HG02642 (cell line): ENCODE data around the gene ACP3.
"Not testable (repeated sequence)": the region's sequence is repeated elsewhere in the genome, so short reads cannot be mapped to it uniquely, and the experiment has no call there.

ENCODE experiments used
- ATAC-seq: cut with Tn5 transposase; IDR thresholded peaks from one replicate; pipeline ENCODE4 v1.9.1; 2021; ENCODE audit warnings: mild to moderate bottlenecking; ENCODE audit not compliant: unreplicated experiment, poor library complexity

The ACP3 gene, protein sequence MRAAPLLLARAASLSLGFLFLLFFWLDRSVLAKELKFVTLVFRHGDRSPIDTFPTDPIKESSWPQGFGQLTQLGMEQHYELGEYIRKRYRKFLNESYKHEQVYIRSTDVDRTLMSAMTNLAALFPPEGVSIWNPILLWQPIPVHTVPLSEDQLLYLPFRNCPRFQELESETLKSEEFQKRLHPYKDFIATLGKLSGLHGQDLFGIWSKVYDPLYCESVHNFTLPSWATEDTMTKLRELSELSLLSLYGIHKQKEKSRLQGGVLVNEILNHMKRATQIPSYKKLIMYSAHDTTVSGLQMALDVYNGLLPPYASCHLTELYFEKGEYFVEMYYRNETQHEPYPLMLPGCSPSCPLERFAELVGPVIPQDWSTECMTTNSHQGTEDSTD

DNA sequence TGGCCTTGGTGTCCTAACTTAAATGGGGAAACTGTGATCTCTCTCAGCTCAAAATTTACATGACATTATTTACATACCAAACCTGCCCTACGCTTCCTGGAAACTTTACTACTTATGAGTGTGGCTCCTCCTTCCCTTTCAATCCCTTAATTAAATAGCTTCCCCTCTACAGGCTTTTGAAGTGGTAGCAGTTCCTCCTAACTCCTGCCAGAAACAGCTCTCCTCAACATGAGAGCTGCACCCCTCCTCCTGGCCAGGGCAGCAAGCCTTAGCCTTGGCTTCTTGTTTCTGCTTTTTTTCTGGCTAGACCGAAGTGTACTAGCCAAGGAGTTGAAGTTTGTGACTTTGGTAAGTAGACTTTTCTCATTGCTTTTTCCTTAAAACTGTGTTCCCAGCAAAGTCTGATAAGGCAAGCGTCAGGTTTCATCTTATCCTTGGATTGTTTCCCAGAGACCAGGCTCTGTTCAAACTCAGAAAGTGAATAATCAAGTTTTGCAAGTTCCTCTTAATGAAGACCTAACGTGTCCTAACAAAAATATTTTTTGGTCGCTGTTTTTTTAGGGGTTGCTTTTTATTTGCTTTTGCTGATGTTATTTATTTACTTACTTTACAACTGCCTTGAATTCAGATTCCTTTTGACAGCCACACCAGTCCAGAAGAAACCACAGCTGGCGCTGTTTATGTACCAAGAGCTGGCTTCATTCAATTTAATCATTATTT, at the start of gene ACP3:
Gene ACP3 (plus strand): TSS at position 179 of the 720 bp plus-strand sequence. CDS start 50 bp downstream, at position 229.
- ATAC-seq, result no peak

DNA sequence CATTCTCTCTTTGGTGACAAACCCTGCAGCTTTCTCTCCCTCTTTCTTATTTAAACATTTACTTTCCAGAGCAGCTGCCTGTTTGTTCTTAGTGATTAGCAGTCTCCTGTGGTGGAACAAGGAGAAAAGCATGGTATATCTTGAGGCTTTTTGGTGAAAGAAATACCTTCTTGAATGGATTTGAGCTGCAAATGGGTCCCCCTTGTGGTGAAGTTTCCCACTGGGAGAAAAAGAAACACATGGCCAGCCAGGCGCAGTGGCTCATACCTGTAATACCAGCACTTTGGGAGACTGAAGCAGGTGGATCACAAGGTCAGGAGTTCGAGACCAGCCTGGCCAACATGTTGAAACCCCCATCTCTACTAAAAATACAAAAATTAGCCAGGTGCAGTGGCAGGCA, 48.3 kb upstream of the ACP3 start:
- ATAC-seq, result no peak

DNA sequence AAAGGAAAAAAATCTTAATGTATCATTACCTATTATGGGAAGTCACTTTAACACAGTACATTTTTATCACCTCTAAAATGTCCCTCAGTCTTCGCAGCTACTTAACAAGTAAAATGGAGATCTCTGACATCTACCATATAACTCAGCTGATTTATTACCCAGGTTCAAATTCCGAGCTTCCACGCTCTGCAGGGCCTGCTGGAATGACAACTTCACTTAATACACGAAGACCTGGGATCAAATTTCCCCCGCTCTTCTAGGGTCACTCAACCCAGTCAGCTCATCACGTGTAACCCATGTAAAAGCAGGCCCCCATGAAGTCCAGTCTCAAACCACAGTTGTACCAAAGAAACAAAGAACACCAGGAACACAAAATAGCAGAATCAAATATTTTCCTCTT, 44.2 kb upstream of the ACP3 start:
- no peak for ATAC-seq

DNA sequence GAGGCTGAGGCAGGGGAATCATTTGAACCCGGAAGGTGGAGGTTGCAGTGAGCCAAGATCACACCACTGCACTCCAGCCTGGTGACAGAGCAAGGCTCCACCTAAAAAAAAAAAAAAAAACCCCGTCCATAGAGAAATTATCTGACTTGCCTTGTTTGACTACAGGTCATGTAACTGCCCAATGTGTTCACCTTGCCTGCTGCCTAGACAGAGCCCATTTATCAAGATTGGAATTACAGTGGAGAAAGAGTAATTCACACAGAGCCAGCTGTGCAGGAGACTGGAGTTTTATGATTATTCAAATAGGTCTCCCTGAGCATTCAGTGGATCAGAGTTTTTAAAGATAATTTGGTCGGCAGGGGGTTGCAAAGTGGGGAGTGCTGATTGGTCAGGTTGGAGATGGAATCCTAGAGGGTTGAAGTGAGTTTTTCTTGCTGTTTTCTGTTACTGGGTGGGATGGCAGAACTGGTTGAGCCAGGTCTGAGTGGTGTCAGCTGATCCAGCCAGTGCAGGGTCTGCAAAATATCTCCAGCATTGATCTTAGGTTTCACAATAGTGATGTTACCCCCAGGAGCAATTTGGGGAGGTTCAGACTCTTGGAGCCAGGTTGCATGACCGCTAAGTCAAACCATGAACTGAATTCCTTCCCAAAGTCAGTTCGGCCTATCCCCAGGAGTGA, 40.8 kb upstream of the ACP3 start:
- no peak for ATAC-seq

DNA sequence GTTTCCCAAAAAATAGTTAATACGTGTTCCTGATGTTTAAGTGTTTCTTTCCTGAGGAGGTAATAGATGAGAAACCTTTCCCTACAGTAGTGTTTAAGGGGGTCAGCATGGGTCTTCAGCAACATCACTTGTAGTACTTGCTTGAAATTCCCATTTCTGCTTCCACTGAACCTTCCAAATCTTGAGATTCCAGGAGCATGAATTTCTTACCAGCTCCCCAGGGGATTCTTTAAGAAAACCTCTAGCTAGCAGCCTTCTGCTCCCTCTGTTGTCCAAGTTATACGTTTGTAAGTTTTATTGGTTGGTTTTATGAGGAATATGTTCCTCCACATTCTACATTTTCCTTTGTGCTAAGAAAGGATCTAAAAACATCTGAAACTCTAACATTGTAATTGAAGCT, 38.2 kb upstream of the ACP3 start:
- ATAC-seq, result no peak

DNA sequence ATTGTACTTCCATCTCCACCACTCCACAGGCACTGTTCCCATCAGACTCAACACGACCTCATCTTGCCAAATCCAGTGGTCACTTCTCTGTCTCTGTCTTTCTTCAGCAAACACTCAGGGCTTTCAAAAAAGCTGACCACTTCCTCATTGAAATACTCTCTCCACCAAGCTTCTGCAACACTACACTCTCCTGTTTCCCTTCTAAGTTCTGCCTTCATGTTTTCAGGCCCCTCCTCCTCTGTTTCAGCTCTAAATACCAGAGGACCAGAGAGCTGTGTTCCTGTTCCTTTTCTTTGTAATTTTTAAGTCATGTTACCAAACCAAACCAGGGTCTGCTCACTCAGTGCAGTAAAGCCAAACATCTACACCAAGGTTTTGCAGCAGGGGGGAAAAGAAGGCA, 33.8 kb upstream of the ACP3 start:
- no peak for ATAC-seq

DNA sequence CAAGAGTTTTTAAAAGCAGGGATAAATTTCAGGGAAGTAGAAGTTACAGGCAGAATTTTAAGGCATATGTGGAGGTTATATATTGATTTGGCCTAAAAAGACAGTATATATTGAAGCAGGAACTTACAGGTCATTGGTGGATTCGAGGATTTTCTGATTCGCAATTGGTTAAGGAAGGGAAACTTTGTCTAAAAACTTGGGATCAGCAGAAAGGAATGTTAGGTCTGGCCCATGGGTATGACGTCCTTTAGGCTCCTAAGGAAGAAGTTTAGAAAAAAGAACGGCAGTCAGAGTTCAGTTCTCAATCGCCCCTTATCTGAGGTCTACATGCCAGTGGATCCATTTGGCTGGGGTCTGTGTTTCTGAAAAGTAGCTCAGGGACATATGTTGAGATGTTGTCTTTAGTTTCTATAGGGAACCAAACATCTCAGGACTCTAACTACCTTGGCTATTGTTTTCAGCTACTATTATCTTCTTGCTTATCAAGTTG, 33.2 kb upstream of the ACP3 start:
- ATAC-seq, result no peak

DNA sequence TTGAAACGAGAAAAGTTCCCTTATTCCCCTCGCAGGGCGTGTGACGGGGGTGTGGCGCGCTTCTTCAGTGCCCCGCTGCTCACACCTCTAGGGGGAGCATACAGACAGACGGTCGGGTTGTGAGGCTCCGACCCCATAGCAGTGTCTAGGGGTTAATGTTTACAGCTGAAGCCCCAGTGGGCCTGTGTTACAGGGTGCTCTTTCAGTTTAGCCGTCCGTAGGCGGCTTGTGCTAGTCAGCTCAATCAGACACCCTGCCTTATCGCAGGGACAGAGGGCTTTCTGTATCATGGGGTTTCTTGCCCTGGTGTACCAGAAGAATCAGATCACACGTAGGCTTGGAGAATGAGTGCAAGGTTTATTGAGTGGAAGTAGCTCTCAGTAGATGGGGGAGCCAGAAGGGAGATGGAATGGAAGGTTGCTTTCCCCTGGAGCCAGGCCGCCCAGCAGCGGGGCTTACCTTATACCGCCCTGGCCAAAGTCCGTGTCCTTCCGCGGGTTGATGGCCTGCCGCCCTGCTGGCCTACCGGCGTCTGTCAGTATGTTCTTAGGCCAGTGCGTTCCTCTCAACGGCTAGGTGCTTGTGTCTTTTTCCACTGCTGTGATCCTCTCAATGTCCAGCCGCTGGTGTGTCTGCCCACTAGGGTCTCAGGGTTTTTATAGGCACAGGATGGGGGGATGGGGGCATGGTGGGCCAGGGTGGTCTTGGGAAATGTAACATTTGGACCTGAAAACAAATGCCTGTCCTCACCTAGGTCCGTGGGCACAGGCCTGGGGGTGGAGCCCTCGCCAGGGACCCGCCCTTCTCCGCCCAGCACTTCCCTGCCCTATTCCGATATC, 32.2 kb upstream of the ACP3 start:
- ATAC-seq, result no peak

DNA sequence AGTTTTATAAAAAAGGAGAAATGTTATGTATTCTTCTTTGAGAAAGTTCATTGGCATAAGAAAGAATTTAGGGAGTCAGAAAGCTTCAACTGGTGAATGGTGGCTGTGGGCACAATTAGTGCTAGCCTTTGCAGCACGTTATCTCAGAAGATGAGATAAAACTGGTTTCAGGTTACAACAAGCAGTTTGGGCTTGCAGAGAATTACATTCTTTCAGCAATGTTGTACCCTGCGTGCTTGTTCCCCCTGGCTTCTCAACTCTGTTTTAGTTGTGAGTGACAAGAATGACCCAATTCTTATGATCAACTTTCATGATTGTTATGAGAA, 31.6 kb upstream of the ACP3 start:
- no peak for ATAC-seq

DNA sequence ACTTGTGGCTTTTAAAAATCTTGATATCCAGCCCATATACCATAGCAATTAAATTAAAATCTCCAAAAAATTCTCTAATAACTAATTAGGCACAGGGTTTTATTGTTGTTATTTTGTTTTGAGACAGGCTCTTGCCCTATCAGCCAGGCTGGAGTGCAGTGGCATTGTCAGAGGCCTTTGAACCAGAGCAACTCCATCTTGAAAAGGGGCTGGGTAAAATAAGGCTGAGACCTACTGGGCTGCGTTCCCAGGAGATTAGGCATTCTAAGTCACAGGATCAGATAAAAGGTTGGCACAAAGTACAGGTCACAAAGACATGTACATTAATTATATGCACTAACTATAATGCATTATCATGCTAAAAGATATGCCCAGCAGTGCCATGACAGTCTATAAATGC, 31.2 kb upstream of the ACP3 start:
- ATAC-seq, result no peak

DNA sequence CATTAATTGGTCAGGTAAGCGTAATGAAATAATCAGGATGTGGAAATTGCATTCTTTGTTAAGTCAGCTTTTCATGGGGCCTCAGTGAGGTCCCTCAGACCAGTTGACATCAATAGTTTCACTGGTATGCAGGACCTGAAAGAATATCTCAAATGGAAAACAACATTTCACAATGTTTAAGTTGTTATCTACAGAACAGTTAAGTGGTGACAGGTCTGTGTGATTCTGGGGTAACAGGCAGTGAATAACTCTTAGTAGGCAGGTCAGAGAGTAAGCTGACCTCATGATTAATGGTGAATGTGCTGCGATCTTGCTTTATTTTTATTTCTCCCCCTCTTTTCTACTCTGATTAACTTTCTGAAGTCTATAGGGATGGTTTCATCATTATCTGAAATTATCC, 28.9 kb upstream of the ACP3 start:
- no peak for ATAC-seq

DNA sequence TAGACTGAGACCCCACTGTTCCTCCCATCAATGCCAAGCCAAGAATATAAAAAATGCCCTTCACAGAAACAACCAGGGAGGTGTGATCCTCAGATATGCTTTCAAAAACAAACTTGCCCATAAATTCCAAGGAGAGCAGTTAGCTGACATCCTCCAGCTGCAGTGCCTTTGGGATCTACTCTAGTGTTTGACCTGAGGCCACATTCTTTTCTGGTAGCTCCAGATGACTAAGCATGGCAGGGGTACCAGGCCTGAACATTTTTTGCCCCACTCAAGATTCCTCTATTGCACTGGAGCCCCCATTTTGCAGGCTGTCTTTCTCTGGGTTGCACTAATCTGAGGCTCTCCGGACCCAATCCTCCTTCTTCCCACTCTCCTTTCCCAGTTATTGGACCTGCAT, 27.9 kb upstream of the ACP3 start:
- ATAC-seq, result no peak

DNA sequence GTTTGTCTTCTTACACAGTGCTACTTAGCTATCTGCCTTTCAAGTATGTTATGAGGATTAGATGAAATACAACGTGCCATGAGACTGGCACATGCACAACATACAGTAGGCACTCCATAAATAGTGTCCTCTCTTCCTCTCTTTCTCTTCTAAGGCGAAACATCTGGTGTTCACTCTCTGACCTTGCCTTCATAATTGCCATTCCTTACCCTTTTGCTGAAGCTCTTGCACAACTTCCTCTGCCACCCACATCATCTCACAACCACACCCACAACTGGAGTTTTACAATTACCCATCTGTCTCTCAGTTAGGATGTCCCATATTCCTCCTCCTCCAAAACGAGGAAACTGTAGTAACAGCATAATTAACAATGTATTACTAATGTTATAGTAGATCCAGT, 26.4 kb upstream of the ACP3 start:
- no peak for ATAC-seq

DNA sequence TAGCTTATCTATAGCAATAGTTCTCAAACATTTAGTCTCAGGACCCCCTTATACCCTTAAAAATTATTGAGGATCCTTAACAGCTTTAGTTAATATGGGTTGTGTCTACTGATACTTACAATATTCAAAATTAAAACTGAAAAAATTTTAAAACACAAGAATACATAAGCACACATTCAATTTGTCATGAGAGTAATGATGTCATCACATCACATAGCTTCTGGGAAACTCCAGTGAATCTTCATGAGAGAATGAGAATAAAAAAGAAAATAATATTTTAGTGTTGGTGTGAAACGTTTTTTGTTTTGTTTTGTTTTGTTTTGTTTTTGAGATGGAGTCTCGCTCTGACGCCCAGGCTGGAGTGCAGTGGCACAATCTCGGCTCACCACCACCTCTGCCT, 25.2 kb upstream of the ACP3 start:
- ATAC-seq, result no peak

DNA sequence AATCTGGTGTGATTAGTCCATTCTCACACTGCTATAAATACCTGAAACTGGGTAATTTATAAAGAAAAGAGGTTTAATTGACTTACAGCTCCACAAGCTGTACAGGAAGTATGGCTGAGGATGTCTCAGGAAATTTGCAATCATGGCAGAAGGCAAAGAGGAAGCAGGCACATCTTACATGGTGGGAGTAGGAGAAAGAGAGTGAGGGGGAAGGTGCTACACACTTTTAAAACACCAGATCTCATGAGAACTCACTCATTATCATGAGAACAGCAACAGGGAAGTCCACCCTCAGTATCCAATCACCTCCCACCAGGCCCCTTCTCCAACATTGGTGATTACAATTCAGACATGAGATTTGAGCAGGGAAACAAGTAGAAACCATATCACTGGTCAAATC, 24.0 kb upstream of the ACP3 start:
- no peak for ATAC-seq

DNA sequence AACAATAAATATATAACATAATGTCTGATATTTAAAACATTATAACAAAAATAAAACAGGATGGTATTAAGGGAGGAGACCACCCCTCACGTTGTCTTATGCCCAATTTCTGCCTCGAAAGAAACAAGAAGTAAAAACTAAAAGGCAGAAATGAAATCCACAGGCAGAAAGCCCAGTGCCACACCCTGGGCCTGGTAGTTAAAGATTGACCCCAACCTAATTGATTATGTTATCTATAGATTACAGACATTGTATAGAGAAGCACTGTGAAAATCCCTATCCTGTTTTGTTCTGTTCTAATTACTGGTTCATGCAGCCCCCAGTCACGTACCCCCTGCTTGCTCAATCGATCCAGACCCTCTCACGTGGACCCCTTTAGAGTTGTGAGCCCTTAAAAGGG, 22.3 kb upstream of the ACP3 start:
- no peak for ATAC-seq

DNA sequence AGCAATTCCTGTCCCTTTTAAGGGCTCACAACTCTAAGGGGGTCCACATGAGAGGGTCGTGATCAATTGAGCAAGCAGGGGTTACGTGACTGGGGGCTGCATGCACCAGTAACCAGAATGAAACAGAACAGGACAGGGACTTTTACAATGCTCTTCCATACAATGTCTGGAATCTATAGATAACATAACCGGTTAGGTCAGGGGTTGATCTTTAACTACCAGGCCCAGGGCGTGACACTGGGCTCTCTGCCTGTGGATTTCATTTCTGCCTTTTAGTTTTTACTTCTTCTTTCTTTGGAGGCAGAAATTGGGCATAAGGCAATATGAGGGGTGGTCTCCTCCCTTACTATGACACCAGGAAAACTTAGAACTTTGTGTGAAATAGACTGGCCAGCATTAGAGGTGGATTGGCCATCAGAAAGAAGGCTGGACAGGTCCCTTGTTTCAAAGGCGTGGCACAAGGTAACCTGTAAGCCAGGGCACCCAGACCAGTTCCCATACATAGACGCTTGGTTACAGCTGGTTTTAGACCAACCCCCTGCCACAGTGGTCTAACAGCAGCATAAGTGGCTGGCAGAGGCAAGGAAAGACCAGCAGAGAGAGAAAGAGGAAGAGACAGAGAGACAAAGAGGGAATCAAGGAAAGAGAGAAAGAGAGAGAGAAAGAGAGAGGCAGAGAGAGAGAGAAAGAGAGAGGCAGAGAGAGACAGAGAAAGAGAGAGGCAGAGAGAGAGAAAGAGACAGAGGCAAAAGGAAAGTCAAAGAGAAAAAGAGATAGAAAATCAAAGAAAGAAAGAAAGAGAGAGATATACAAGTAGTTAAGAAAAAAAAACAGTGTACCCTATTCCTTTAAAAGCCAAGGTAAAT, 13.6 kb upstream of the ACP3 start:
- not testable (repeated sequence) for ATAC-seq

DNA sequence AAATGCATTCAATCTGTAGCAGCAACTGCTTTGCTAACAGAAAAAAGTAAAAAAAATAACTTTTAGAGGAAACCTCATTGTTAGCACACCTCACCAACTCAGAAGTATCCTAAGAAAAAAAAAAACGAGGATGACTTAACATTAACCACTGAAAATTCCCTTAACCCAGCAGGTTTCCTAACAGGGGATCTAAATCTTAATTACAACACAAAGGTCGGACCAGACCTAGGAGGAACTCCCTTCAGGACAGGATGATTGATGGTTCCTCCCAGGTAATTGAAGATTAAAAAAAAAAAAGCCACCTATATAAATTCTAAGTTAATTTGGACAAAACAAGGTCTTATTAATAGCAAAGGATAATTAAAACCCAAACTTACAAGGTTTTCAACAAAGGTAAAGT, 12.9 kb upstream of the ACP3 start:
- not testable (repeated sequence) for ATAC-seq

DNA sequence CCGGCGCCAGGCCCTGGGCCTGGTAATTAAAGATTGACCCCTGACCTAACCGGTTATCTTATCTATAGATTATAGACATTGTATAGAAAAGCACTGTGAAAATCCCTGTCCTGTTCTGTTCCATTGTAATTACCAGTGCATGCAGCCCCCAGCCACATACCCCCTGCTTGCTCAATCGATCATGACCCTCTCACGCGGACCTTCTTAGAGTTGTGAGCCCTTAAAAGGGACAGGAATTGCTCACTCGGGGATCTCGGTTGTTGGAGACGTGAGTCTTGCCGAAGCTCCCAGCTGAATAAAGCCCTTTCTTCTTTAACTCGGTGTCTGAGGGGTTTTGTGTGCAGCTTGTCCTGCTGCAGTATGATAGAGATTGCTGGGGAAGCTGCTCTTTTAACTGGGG, 7.2 kb upstream of the ACP3 start:
- not testable (repeated sequence) for ATAC-seq

DNA sequence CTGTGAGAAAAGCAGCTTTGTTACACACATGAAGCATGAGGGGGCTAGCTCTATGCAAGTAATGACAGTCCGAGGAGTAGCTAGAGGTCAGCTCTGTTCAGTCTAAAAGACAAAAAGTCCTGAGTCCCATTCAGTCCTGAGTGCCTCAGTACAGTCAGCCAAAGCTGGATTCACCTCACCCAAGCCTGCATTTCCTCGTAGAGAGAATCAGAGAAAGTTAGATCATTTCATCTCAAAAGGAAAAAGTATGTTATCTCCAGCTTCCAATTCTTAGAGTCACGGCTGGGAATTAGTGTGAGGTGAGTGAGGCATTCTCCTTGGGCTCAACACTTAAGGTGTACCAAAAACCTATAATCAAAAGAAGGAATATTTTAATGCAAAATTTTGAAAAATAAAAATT, 5.9 kb upstream of the ACP3 start:
- no peak for ATAC-seq
